ENCODE data around the gene C17orf113. TPM values are rescaled to one million over a fixed set of nuclear protein-coding genes. Genes with fewer than 3 reads are reported as not detected.

C17orf113 gene
- total and polyA plus RNA-seq, 4 donors: 0.12 to 0.17 (median 0.14) TPM; not detected in 1

- DNase-seq (ENCODE audit: low spot score): no peak
- H3K4me1 ChIP-seq (ENCODE audit: control insufficient read depth in 4 of 4, insufficient read depth in 4 of 4, low read length in 3 of 4): peaks cover 0 to 8% (median 5%) of the 10 kb centered on the region in 4 donors
- no peak overlapping the region for H3K9ac ChIP-seq (ENCODE audit: low read depth in 1 of 2, low read length in 2 of 2)
- no peaks in the 10 kb centered on the region for H3K9me3 ChIP-seq (ENCODE audit: control insufficient read depth in 4 of 4, low read length in 3 of 4)
- no peak for TF ChIP-seq ZBTB33 (IDR thresholded peaks at IDR 0.05)
- TF ChIP-seq MAX (IDR thresholded peaks at IDR 0.05): no peak
- no peak for TF ChIP-seq GABPA (IDR thresholded peaks at IDR 0.05 in 1 of 2, conservative IDR thresholded peaks at IDR 0.05 in 1 of 2)
- TF ChIP-seq REST (IDR thresholded peaks at IDR 0.05): no peak
- no peak for TF ChIP-seq CTCF (IDR thresholded peaks at IDR 0.05; ENCODE audit: low read depth, low read length, missing input control)
- no peak for TF ChIP-seq TAF1 (conservative IDR thresholded peaks at IDR 0.05)
- no peak for TF ChIP-seq NR2F2 (IDR thresholded peaks at IDR 0.05)
- TF ChIP-seq SP1 (IDR thresholded peaks at IDR 0.05): no peak
- no peak for TF ChIP-seq RAD21 (IDR thresholded peaks at IDR 0.05)
- no peak for TF ChIP-seq HNF4A (conservative IDR thresholded peaks at IDR 0.05)
- TF ChIP-seq JUND (IDR thresholded peaks at IDR 0.05): no peak
- TF ChIP-seq YY1 (IDR thresholded peaks at IDR 0.05): no peak
- TF ChIP-seq FOXA2 (IDR thresholded peaks at IDR 0.05): no peak
- TF ChIP-seq HNF4G (IDR thresholded peaks at IDR 0.05): no peak
- no peaks in the 10 kb centered on the region for H3K27me3 ChIP-seq (ENCODE audit: control insufficient read depth in 4 of 4, insufficient read depth in 4 of 4, low read length in 3 of 4)
- H3K27ac ChIP-seq (ENCODE audit: low read depth in 1 of 2, low read length in 2 of 2): no peak overlapping the region
- H3K36me3 ChIP-seq (ENCODE audit: control insufficient read depth in 4 of 4, insufficient read depth in 3 of 4, low read depth in 1 of 4, low read length in 3 of 4): no peaks in the 10 kb centered on the region
- WGBS: 93% methylated on average over 20 of the region's 20 CpGs
- no peak overlapping the region for H3K4me3 ChIP-seq (ENCODE audit: low read depth in 1 of 3, low read length in 3 of 3)
Observed at GRCh38 chr17:42042598-42043319, 7.6 kb downstream of the C17orf113 start.

GRCh38 chr17:42041619-42042018 is 8.8 kb downstream of the C17orf113 start:
- Histone ChIP-seq H3K27me3 (ENCODE audit: control insufficient read depth in 4 of 4, insufficient read depth in 4 of 4, low read length in 3 of 4) (no peaks in the 10 kb centered on the region), H3K36me3 (ENCODE audit: control insufficient read depth in 4 of 4, insufficient read depth in 3 of 4, low read depth in 1 of 4, low read length in 3 of 4) (no peaks in the 10 kb centered on the region), H3K4me3 (ENCODE audit: low read depth in 1 of 3, low read length in 3 of 3) (no peak overlapping the region), H3K9ac (ENCODE audit: low read depth in 1 of 2, low read length in 2 of 2) (no peak overlapping the region), H3K4me1 (ENCODE audit: control insufficient read depth in 4 of 4, insufficient read depth in 4 of 4, low read length in 3 of 4) (peaks cover 0 to 8% (median 5%) of the 10 kb centered on the region in 4 donors), H3K27ac (ENCODE audit: low read depth in 1 of 2, low read length in 2 of 2) (no peak overlapping the region), H3K9me3 (ENCODE audit: control insufficient read depth in 4 of 4, low read length in 3 of 4) (no peaks in the 10 kb centered on the region)
- no peak for DNase-seq (ENCODE audit: low spot score)
- TF ChIP-seq RAD21 (IDR thresholded peaks at IDR 0.05) (no peak), YY1 (IDR thresholded peaks at IDR 0.05) (no peak), NR2F2 (IDR thresholded peaks at IDR 0.05) (no peak), GABPA (IDR thresholded peaks at IDR 0.05 in 1 of 2, conservative IDR thresholded peaks at IDR 0.05 in 1 of 2) (no peak), TAF1 (conservative IDR thresholded peaks at IDR 0.05) (no peak), ZBTB33 (IDR thresholded peaks at IDR 0.05) (no peak), JUND (IDR thresholded peaks at IDR 0.05) (no peak), RXRA (IDR thresholded peaks at IDR 0.05) (no peak), REST (IDR thresholded peaks at IDR 0.05) (no peak), FOXA2 (IDR thresholded peaks at IDR 0.05) (no peak), ATF3 (IDR thresholded peaks at IDR 0.05) (no peak)

All from liver (tissue), 9 donors.